ENCODE data around the gene CSDE1. TPM values are rescaled to one million over a fixed set of nuclear protein-coding genes. Genes with fewer than 3 reads are reported as not detected.
A peak's percentile ranks its signal among the peaks of the same experiment; 100 is the strongest.

CSDE1 gene
- total RNA-seq, 1 donor from 2014 or later: 657 TPM

DNA sequence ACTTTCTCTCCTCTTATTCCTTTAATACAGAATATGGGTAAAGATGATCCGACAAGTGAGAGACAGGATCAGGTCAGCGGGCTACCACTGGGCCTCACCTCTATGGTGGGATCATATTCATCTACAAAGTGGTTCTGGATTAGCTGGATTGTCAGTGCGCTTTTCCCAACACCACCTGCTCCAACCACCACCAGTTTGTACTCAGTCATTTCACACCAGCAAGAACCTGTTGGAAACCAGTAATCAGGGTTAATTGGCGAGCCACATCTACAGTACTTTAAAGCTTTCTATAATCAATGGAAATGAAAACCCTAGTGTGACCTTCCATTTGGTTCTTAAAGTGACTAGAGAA is 41.9 kb downstream of the CSDE1 start:
- peak overlapping the region; percentile 89 to 97 (median 95) for H3K9ac ChIP-seq (ENCODE audit: low read depth in 1 of 3, low read length in 3 of 3)
- H3K4me1 ChIP-seq (ENCODE audit: control insufficient read depth in 3 of 3, insufficient read depth in 3 of 3, low read length in 3 of 3): peaks cover 13 to 27% (median 22%) of the 10 kb centered on the region in 3 donors
- H3K4me3 ChIP-seq (ENCODE audit: low read length in 3 of 3): peak overlapping the region; percentile 88 to 98 (median 89)
- H3K27ac ChIP-seq (ENCODE audit: low read depth, low read length): peak overlapping the region; percentile 93
- no peaks in the 10 kb centered on the region for H3K9me3 ChIP-seq (ENCODE audit: control insufficient read depth in 3 of 3, low read length in 3 of 3)
- H3K36me3 ChIP-seq (ENCODE audit: control insufficient read depth in 3 of 3, insufficient read depth in 3 of 3, low read length in 3 of 3): peaks cover 24 to 58% (median 47%) of the 10 kb centered on the region in 3 donors
- H3K27me3 ChIP-seq (ENCODE audit: control insufficient read depth in 3 of 3, insufficient read depth in 3 of 3, low read length in 3 of 3): no peaks in the 10 kb centered on the region

DNA sequence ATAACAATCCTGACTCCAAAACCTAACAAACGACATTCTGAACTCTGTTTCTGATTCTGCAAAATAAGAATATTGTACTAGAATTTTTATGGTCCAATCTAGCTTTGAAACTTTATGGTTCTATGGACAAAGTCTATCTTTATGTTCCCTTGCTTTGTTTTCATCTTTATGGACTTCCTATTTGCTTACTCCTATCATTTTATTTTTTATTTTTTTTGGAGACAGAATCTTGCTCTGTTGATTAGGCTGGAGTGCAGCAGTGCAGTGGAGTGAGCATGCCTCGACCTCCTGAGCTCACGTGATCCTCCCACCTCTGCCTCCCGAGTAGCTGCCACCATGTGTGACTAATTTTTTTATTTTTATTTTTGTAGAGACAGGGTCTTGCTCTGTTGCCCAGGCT is 44.8 kb downstream of the CSDE1 start:
- peaks cover 13 to 40% (median 35%) of the 10 kb centered on the region in 3 donors for H3K36me3 ChIP-seq (ENCODE audit: control insufficient read depth in 3 of 3, insufficient read depth in 3 of 3, low read length in 3 of 3)
- H3K27me3 ChIP-seq (ENCODE audit: control insufficient read depth in 3 of 3, insufficient read depth in 3 of 3, low read length in 3 of 3): no peaks in the 10 kb centered on the region

DNA sequence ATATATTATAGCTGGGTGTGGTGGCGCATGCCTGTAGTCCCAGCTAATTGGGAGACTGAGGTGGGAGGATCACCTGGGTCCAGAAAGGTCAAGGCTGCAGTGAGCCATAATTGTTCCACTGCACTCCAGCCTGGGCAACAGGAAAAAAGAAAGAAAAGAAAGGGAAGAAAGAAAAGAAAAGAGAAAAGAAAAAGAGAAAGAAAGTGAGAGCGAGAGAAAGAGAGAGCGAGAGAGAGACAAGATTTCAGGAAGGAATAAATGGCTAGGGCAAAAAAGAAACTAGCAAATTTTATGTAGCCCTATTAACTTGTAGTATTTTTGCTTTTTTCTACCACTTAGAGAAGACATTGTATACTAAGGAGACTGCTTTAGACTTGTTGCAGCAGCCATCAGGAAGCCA is 47.4 kb downstream of the CSDE1 start:
- peaks cover 0 to 3% (median under 1%) of the 10 kb centered on the region in 3 donors for H3K4me1 ChIP-seq (ENCODE audit: control insufficient read depth in 3 of 3, insufficient read depth in 3 of 3, low read length in 3 of 3)
- H3K9me3 ChIP-seq (ENCODE audit: control insufficient read depth in 3 of 3, low read length in 3 of 3): no peaks in the 10 kb centered on the region
- H3K9ac ChIP-seq (ENCODE audit: low read depth in 1 of 3, low read length in 3 of 3): no peak overlapping the region
- H3K4me3 ChIP-seq (ENCODE audit: low read length in 3 of 3): no peak overlapping the region
- H3K27ac ChIP-seq (ENCODE audit: low read depth, low read length): no peak overlapping the region
- no peaks in the 10 kb centered on the region for H3K27me3 ChIP-seq (ENCODE audit: control insufficient read depth in 3 of 3, insufficient read depth in 3 of 3, low read length in 3 of 3)
- H3K36me3 ChIP-seq (ENCODE audit: control insufficient read depth in 3 of 3, insufficient read depth in 3 of 3, low read length in 3 of 3): peaks cover 25 to 48% (median 41%) of the 10 kb centered on the region in 3 donors

More for the DNA sequence above, 44.8 kb downstream of the CSDE1 start:
- Histone ChIP-seq H3K4me1 (ENCODE audit: control insufficient read depth in 3 of 3, insufficient read depth in 3 of 3, low read length in 3 of 3) (peaks cover 11 to 22% (median 17%) of the 10 kb centered on the region in 3 donors), H3K9me3 (ENCODE audit: control insufficient read depth in 3 of 3, low read length in 3 of 3) (no peaks in the 10 kb centered on the region), H3K27ac (ENCODE audit: low read depth, low read length) (no peak overlapping the region), H3K4me3 (ENCODE audit: low read length in 3 of 3) (no peak overlapping the region), H3K9ac (ENCODE audit: low read depth in 1 of 3, low read length in 3 of 3) (no peak overlapping the region)

DNA sequence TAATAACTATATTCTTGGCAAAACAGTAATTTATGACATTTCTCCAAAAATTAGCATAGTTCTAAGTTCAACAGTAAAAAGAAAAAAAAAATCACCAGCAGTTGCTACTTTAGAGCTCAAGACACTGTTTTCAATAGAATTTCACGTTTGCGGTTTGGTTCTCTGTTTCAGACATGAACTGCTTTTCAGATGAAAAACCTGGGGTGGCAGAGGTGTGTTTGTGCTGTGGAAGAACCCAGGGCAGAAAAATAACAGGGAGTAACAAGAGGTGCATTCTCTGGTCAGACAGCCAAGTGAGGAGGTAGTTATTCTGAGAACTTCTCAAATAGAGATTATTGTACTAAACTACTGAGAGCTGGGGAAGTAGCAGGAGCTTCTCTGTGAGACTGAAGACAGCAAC is 50.2 kb downstream of the CSDE1 start:
- Histone ChIP-seq H3K9ac (ENCODE audit: low read depth in 1 of 3, low read length in 3 of 3) (no peak overlapping the region), H3K9me3 (ENCODE audit: control insufficient read depth in 3 of 3, low read length in 3 of 3) (no peaks in the 10 kb centered on the region), H3K4me3 (ENCODE audit: low read length in 3 of 3) (no peak overlapping the region), H3K27me3 (ENCODE audit: control insufficient read depth in 3 of 3, insufficient read depth in 3 of 3, low read length in 3 of 3) (no peaks in the 10 kb centered on the region), H3K36me3 (ENCODE audit: control insufficient read depth in 3 of 3, insufficient read depth in 3 of 3, low read length in 3 of 3) (peaks cover 25 to 36% (median 29%) of the 10 kb centered on the region in 3 donors), H3K4me1 (ENCODE audit: control insufficient read depth in 3 of 3, insufficient read depth in 3 of 3, low read length in 3 of 3) (peaks cover 0 to 9% (median 4%) of the 10 kb centered on the region in 3 donors), H3K27ac (ENCODE audit: low read depth, low read length) (no peak overlapping the region)

DNA sequence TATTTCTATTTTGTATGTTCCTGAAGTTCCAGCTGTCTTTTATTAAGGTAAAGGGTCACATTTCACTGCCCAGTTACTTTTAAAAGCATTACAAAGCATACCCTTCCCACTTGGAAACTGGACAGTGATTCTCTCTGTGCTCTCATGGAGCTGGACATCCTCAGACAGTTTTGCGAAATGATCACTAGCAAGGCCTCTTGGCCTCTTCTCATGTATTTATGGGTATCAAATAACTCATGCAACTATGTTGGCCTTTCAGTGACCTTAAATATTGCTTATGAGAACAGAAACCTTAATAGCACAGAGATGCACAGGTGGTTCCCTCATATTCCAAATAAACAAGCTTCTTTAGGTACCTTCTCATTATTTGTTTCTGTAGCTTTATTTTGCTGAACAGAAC is 54.5 kb downstream of the CSDE1 start:
- H3K4me3 ChIP-seq (ENCODE audit: low read length in 3 of 3): no peak overlapping the region
- peak overlapping the region in 1 of 3 donors; percentile 70 for H3K9ac ChIP-seq (ENCODE audit: low read depth in 1 of 3, low read length in 3 of 3)
- peak overlapping the region; percentile 85 for H3K27ac ChIP-seq (ENCODE audit: low read depth, low read length)
- H3K36me3 ChIP-seq (ENCODE audit: control insufficient read depth in 3 of 3, insufficient read depth in 3 of 3, low read length in 3 of 3): peaks cover 12 to 21% (median 15%) of the 10 kb centered on the region in 3 donors
- no peaks in the 10 kb centered on the region for H3K27me3 ChIP-seq (ENCODE audit: control insufficient read depth in 3 of 3, insufficient read depth in 3 of 3, low read length in 3 of 3)
- H3K9me3 ChIP-seq (ENCODE audit: control insufficient read depth in 3 of 3, low read length in 3 of 3): no peaks in the 10 kb centered on the region
- peaks cover 16 to 22% (median 20%) of the 10 kb centered on the region in 3 donors for H3K4me1 ChIP-seq (ENCODE audit: control insufficient read depth in 3 of 3, insufficient read depth in 3 of 3, low read length in 3 of 3)

DNA sequence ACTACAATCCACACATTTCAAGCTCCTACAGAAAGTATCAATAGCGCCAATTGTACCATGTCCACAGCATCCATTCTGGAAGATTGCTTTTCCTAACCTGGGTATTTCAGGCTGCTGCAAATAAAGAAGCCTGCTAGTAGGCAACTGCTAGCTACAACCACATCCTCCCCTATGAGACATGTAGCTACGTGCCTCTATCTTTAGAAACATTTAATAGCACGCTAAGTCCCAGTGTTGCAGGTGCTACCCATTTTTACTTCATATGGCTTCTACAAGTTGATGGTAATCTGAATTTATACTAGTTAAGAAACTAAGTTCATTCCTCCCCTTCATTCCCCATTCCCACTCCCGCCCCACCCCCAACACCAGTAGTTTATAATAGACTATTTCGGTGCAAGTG is 55.0 kb downstream of the CSDE1 start:
- Histone ChIP-seq H3K9me3 (ENCODE audit: control insufficient read depth in 3 of 3, low read length in 3 of 3) (no peaks in the 10 kb centered on the region), H3K9ac (ENCODE audit: low read depth in 1 of 3, low read length in 3 of 3) (peak overlapping the region; percentile 50 to 63 (median 58)), H3K27ac (ENCODE audit: low read depth, low read length) (peak overlapping the region; percentile 85), H3K4me3 (ENCODE audit: low read length in 3 of 3) (peak overlapping the region in 1 of 3 donors; percentile 5), H3K27me3 (ENCODE audit: control insufficient read depth in 3 of 3, insufficient read depth in 3 of 3, low read length in 3 of 3) (no peaks in the 10 kb centered on the region), H3K36me3 (ENCODE audit: control insufficient read depth in 3 of 3, insufficient read depth in 3 of 3, low read length in 3 of 3) (peaks cover 7 to 15% (median 11%) of the 10 kb centered on the region in 3 donors), H3K4me1 (ENCODE audit: control insufficient read depth in 3 of 3, insufficient read depth in 3 of 3, low read length in 3 of 3) (peaks cover 16 to 22% (median 20%) of the 10 kb centered on the region in 3 donors)

DNA sequence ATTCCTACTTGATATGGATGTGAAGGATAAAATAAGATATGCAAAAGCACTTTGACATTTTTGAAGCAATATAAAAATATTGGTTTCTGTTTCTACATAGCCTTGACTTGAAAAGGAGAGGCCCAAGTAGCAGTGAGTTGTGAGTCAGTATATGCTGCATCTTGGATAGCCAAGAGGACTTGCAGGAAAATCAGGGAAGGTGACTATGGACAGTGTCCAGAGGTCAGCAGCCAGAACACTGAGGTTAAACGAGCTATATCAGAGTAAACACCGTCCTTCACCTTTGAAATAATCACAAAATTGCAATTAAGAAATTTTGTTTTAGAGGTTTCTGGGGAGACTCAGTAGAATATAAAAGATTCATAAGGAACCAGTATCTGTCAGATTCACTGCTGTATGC is 55.9 kb downstream of the CSDE1 start:
- peaks cover 16 to 22% (median 20%) of the 10 kb centered on the region in 3 donors for H3K4me1 ChIP-seq (ENCODE audit: control insufficient read depth in 3 of 3, insufficient read depth in 3 of 3, low read length in 3 of 3)
- H3K36me3 ChIP-seq (ENCODE audit: control insufficient read depth in 3 of 3, insufficient read depth in 3 of 3, low read length in 3 of 3): peaks cover 3 to 8% (median 4%) of the 10 kb centered on the region in 3 donors
- no peaks in the 10 kb centered on the region for H3K27me3 ChIP-seq (ENCODE audit: control insufficient read depth in 3 of 3, insufficient read depth in 3 of 3, low read length in 3 of 3)
- no peaks in the 10 kb centered on the region for H3K9me3 ChIP-seq (ENCODE audit: control insufficient read depth in 3 of 3, low read length in 3 of 3)
- peak overlapping the region in 2 of 3 donors; percentile 3 to 14 for H3K4me3 ChIP-seq (ENCODE audit: low read length in 3 of 3)
- H3K9ac ChIP-seq (ENCODE audit: low read depth in 1 of 3, low read length in 3 of 3): peak overlapping the region; percentile 50 to 63 (median 58)
- H3K27ac ChIP-seq (ENCODE audit: low read depth, low read length): peak overlapping the region; percentile 85

DNA sequence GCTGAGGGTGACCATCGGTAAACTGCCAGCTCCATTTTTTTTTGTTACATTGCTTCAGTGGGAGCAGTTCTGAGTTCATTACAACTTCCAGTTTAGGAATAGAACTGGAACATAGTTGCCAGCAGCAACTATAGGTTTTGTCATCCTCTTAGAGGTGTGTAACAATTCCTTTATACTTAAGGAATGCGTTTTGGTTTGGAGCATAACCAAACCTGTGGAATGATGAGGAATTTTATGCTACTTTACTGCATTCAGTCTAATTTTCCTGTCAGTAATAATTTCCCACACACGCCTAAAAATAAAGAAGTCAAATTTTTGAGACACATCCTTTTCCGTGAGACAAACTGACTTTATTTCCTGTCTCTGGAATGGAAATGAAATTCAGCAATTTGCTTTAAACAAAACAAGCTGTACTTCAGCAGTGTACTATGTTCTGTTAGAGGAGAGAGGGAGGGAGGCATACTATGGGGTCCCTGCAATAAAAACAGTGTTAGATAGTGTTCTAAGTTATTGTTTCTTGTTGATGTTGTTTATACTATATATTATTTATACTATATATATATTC is 57.7 kb downstream of the CSDE1 start:
- H3K4me1 ChIP-seq (ENCODE audit: control insufficient read depth in 3 of 3, insufficient read depth in 3 of 3, low read length in 3 of 3): peaks cover 16 to 26% (median 22%) of the 10 kb centered on the region in 3 donors
- peak overlapping the region; percentile 4 for H3K27ac ChIP-seq (ENCODE audit: low read depth, low read length)
- no peaks in the 10 kb centered on the region for H3K36me3 ChIP-seq (ENCODE audit: control insufficient read depth in 3 of 3, insufficient read depth in 3 of 3, low read length in 3 of 3)
- no peak overlapping the region for H3K9ac ChIP-seq (ENCODE audit: low read depth in 1 of 3, low read length in 3 of 3)
- H3K9me3 ChIP-seq (ENCODE audit: control insufficient read depth in 3 of 3, low read length in 3 of 3): no peaks in the 10 kb centered on the region
- no peak overlapping the region for H3K4me3 ChIP-seq (ENCODE audit: low read length in 3 of 3)
- no peaks in the 10 kb centered on the region for H3K27me3 ChIP-seq (ENCODE audit: control insufficient read depth in 3 of 3, insufficient read depth in 3 of 3, low read length in 3 of 3)

DNA sequence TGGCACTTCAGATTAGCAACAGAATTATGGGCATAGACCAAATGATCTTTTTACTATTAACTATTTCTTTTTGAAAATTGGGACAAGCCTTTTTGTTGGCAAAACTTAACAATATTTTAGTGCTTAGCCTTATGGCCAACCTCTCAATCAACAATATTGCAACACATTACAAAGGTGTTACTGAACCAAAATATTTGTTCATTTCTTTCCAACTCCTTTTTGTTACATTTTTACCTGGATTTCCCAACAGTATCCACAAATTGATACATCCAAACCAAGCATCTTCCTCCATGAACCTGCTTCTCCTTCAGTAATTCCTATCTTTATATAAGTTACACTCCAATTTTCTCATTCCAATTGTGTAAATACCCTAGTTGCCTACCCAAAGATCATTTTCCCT is 61.0 kb downstream of the CSDE1 start:
- no peak overlapping the region for H3K9ac ChIP-seq (ENCODE audit: low read depth in 1 of 3, low read length in 3 of 3)
- H3K27ac ChIP-seq (ENCODE audit: low read depth, low read length): peak overlapping the region; percentile 16
- no peak overlapping the region for H3K4me3 ChIP-seq (ENCODE audit: low read length in 3 of 3)
- no peaks in the 10 kb centered on the region for H3K9me3 ChIP-seq (ENCODE audit: control insufficient read depth in 3 of 3, low read length in 3 of 3)
- H3K4me1 ChIP-seq (ENCODE audit: control insufficient read depth in 3 of 3, insufficient read depth in 3 of 3, low read length in 3 of 3): peaks cover 6 to 20% (median 7%) of the 10 kb centered on the region in 3 donors
- peaks cover 0 to 7% (median 0%) of the 10 kb centered on the region in 3 donors for H3K36me3 ChIP-seq (ENCODE audit: control insufficient read depth in 3 of 3, insufficient read depth in 3 of 3, low read length in 3 of 3)
- H3K27me3 ChIP-seq (ENCODE audit: control insufficient read depth in 3 of 3, insufficient read depth in 3 of 3, low read length in 3 of 3): no peaks in the 10 kb centered on the region

DNA sequence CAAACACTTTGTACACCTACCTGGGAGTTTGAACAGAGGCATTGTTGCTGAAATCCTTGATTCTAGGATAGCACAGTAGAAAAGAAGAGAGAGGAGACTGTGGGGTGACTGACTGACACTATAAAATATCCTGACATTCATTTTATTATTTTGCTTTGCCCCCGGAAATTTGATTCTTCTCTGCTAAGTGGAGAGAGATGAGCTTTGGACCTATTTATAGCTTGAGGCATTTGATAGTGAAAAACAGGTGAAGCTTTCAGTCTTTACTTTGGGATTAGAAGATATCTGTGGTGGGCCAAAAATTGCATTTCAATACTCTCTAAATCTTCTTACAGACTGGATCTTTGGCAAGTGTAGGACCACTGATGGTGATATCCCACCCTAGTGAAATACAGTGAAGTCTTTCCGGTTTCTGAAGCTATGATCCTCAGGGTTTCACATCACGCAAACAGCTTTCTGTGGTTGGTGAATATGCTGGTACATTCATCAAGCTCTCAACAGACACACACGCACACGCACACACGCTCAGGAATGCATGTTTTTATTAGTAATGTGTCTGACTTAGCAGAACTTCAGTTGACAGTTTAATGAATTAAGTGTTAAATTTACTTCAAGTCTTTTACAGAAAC is 62.2 kb downstream of the CSDE1 start, which contains the start of gene AMPD1:
Gene AMPD1, minus strand, starts transcription at position 117 of the 629 bp plus-strand sequence. Its CDS starts 75 bp downstream, at position 42.
- peak within 1 kb of the TSS; percentile 95 for H3K27ac ChIP-seq (ENCODE audit: low read depth, low read length)
- H3K9me3 ChIP-seq (ENCODE audit: control insufficient read depth in 3 of 3, low read length in 3 of 3): no peaks in the 10 kb centered on the region
- H3K4me3 ChIP-seq (ENCODE audit: low read length in 3 of 3): peak within 1 kb of the TSS; percentile 61 to 87 (median 67)
- peak within 1 kb of the TSS; percentile 77 to 94 (median 86) for H3K9ac ChIP-seq (ENCODE audit: low read depth in 1 of 3, low read length in 3 of 3)
- peaks cover 1 to 14% (median 9%) of the 10 kb centered on the region in 3 donors for H3K4me1 ChIP-seq (ENCODE audit: control insufficient read depth in 3 of 3, insufficient read depth in 3 of 3, low read length in 3 of 3)
- H3K36me3 ChIP-seq (ENCODE audit: control insufficient read depth in 3 of 3, insufficient read depth in 3 of 3, low read length in 3 of 3): peaks cover 0 to 11% (median 3%) of the 10 kb centered on the region in 3 donors
- H3K27me3 ChIP-seq (ENCODE audit: control insufficient read depth in 3 of 3, insufficient read depth in 3 of 3, low read length in 3 of 3): no peaks in the 10 kb centered on the region

Measured in skeletal muscle tissue (tissue), 4 donors.